ENCODE data around the gene LSAMP. TPM values are rescaled to one million over a fixed set of nuclear protein-coding genes. Genes with fewer than 3 reads are reported as not detected.

Gene LSAMP
- total RNA-seq, 1 experiment from 2014 or later = 0.90 TPM

- no peaks in the 10 kb centered on the region for H3K27me3 ChIP-seq (ENCODE audit: insufficient read depth, low read length)
- H3K79me1 ChIP-seq (ENCODE audit: insufficient read depth, low read depth, low read length, poor library complexity, severe bottlenecking) = no peaks in the 10 kb centered on the region
- Mint-ChIP-seq H3K27ac (peak overlapping the region in 2 of 3 experiments; percentile 41 to 42; a peak in 4 of 7 replicates), H3K9me3 (no peaks in the 10 kb centered on the region), H3K4me1 (peaks cover 21 to 27% of the 10 kb centered on the region in 2 experiments), H3K27me3 (ENCODE audit: low read depth) (no peaks in the 10 kb centered on the region), H3K4me3 (no peak overlapping the region), H3K36me3 (ENCODE audit: insufficient read depth in 1 of 3, low read depth in 3 of 3) (no peaks in the 10 kb centered on the region)
- no peak overlapping the region for H2AK5ac ChIP-seq (ENCODE audit: insufficient read length, low read length)
- no peak for TF ChIP-seq CTCF (conservative IDR thresholded peaks at IDR 0.05)
- no peak overlapping the region for H3K23ac ChIP-seq (ENCODE audit: insufficient read length, low read depth, low read length)
- no peak overlapping the region for H4K91ac ChIP-seq (ENCODE audit: insufficient read length, low read depth, low read length)
- no peak overlapping the region for H3K4me2 ChIP-seq (ENCODE audit: insufficient read depth, insufficient read length, low read length)
- H3K18ac ChIP-seq (ENCODE audit: insufficient read length, low read depth, low read length) = no peak overlapping the region
- H3K4me1 ChIP-seq (ENCODE audit: insufficient read depth, low read length) = peaks cover 2% of the 10 kb centered on the region; the same call in 1 of the 2 replicates
- no peak for DNase-seq
- H3K27ac ChIP-seq (ENCODE audit: insufficient read length, low read depth, low read length) = no peak overlapping the region
- H2BK15ac ChIP-seq (ENCODE audit: low read depth, low read length) = no peak overlapping the region
- H3K9ac ChIP-seq (ENCODE audit: extremely low read depth, insufficient read length, low read length) = no peak overlapping the region
- H3K79me2 ChIP-seq (ENCODE audit: insufficient read depth, low read length) = no peaks in the 10 kb centered on the region
- H2AFZ ChIP-seq (ENCODE audit: low read length) = no peak overlapping the region
- WGBS (ENCODE audit: extremely low coverage, insufficient read length, low lambda C conversion rate) = no CpG with 5 or more reads among the region's 6 CpGs
- H2BK20ac ChIP-seq (ENCODE audit: low read depth, low read length, poor library complexity, severe bottlenecking) = no peak overlapping the region
- no peak overlapping the region for H3K4ac ChIP-seq (ENCODE audit: low read depth, low read length)
- H2BK5ac ChIP-seq (ENCODE audit: insufficient read length, low read length) = no peak overlapping the region
- H2BK12ac ChIP-seq (ENCODE audit: insufficient read length, low read depth, low read length) = no peak overlapping the region
- no peaks in the 10 kb centered on the region for H3K9me3 ChIP-seq (ENCODE audit: control insufficient read depth, low read depth, low read length)
- no peaks in the 10 kb centered on the region for H4K20me1 ChIP-seq (ENCODE audit: control insufficient read depth, insufficient read depth, insufficient read length)
- H3K14ac ChIP-seq (ENCODE audit: insufficient read depth, low read length) = no peak overlapping the region
- H3T11ph ChIP-seq (ENCODE audit: low read length) = no peak overlapping the region
- no peak overlapping the region for H4K5ac ChIP-seq (ENCODE audit: insufficient read length, low read depth, low read length)
- no peak overlapping the region for H2BK120ac ChIP-seq (ENCODE audit: low read depth, low read length, poor library complexity, severe bottlenecking)
- H3K56ac ChIP-seq (ENCODE audit: insufficient read length, low read depth, low read length) = no peak overlapping the region
- no peaks in the 10 kb centered on the region for H3K23me2 ChIP-seq (ENCODE audit: insufficient read length, low read depth, low read length, poor library complexity, severe bottlenecking)
- H4K8ac ChIP-seq (replicated peaks; ENCODE audit: insufficient read length, low read depth, low read length) = no peak overlapping the region
Observed at GRCh38 chr3:115830764-115831395, 614.4 kb downstream of the LSAMP start.
